Measurements from ENCODE around the gene FARP2. TPM values are rescaled to one million over a fixed set of nuclear protein-coding genes. Genes with fewer than 3 reads are reported as not detected.

FARP2 gene
- total RNA-seq, 1 experiment from 2014 or later: 89.1 TPM

- Histone ChIP-seq H3K27me3 (ENCODE audit: insufficient read depth, low read depth) (no peaks in the 10 kb centered on the region), H3K36me3 (ENCODE audit: low read depth) (no peaks in the 10 kb centered on the region), H3K4me1 (replicated peaks; ENCODE audit: insufficient read depth) (no peaks in the 10 kb centered on the region), H3K79me2 (ENCODE audit: low read depth) (no peaks in the 10 kb centered on the region), H3K27ac (no peak overlapping the region), H4K20me1 (ENCODE audit: insufficient read depth) (no peaks in the 10 kb centered on the region; the same call in 1 of the 2 replicates), H3K4me3 (no peak overlapping the region), H3K9me2 (ENCODE audit: insufficient read depth) (no peaks in the 10 kb centered on the region), H2AFZ (no peak overlapping the region), H3F3A (ENCODE audit: insufficient read depth, low read depth) (no peaks in the 10 kb centered on the region), H3K9me3 (ENCODE audit: insufficient read depth, low read depth) (no peaks in the 10 kb centered on the region), H3K4me2 (no peak overlapping the region)
- DNase-seq: no peak
- no peak for TF ChIP-seq CTCF (conservative IDR thresholded peaks at IDR 0.05)
- TF ChIP-seq EZH2 (IDR thresholded peaks at IDR 0.05; ENCODE audit: low read depth): no peak
- CTCF ChIA-PET: no interaction called here
- no TSS peak for BruUV-seq (replicated peaks)
- POLR2A ChIA-PET (ENCODE audit: unreplicated experiment): no interaction called here
- intact Hi-C loops (cut with micrococcal nuclease; ENCODE audit: unreplicated experiment): no loop called here
These were observed 103.4 kb downstream of the FARP2 start for GRCh38 chr2:241459520-241459919.

DNA sequence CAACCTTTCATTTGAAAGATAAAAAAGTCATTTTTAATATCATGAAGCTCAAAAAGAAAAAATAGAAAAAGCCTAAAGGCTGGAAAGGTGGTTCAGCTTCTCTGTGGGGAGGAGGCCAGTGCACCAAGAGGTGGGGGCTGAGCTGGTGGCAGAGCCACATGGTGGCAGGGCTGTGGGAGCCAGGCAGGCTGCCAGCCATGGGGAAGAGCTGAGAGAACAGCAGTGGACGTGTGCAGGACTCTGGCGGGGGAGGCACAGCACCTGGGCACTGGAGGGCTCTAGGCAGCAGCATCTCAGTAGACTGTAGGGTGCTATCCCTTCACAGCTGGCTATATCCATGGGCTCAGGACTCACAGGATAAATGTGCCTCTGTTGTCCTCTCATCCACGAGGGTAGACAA is 104.5 kb downstream of the FARP2 start:
- POLR2A ChIA-PET (ENCODE audit: unreplicated experiment): no interaction called here
- H4K20me1 ChIP-seq (ENCODE audit: insufficient read depth): no peaks in the 10 kb centered on the region; the same call in 1 of the 2 replicates
- intact Hi-C loops (cut with micrococcal nuclease; ENCODE audit: unreplicated experiment): no loop called here
- no peaks in the 10 kb centered on the region for H3K36me3 ChIP-seq (ENCODE audit: low read depth)
- no peaks in the 10 kb centered on the region for H3K79me2 ChIP-seq (ENCODE audit: low read depth)
- no peak overlapping the region for H3K4me2 ChIP-seq
- DNase-seq: no peak
- TF ChIP-seq EZH2 (IDR thresholded peaks at IDR 0.05; ENCODE audit: low read depth) (no peak), CTCF (conservative IDR thresholded peaks at IDR 0.05) (no peak)
- H3K4me1 ChIP-seq (replicated peaks; ENCODE audit: insufficient read depth): no peaks in the 10 kb centered on the region
- no peaks in the 10 kb centered on the region for H3K9me2 ChIP-seq (ENCODE audit: insufficient read depth)
- no peak overlapping the region for H3K27ac ChIP-seq
- H3K27me3 ChIP-seq (ENCODE audit: insufficient read depth, low read depth): no peaks in the 10 kb centered on the region
- H3K4me3 ChIP-seq: no peak overlapping the region
- CTCF ChIA-PET: no interaction called here
- no TSS peak for BruUV-seq (replicated peaks)
- H2AFZ ChIP-seq: no peak overlapping the region
- no peaks in the 10 kb centered on the region for H3F3A ChIP-seq (ENCODE audit: insufficient read depth, low read depth)
- H3K9me3 ChIP-seq (ENCODE audit: insufficient read depth, low read depth): no peaks in the 10 kb centered on the region

DNA sequence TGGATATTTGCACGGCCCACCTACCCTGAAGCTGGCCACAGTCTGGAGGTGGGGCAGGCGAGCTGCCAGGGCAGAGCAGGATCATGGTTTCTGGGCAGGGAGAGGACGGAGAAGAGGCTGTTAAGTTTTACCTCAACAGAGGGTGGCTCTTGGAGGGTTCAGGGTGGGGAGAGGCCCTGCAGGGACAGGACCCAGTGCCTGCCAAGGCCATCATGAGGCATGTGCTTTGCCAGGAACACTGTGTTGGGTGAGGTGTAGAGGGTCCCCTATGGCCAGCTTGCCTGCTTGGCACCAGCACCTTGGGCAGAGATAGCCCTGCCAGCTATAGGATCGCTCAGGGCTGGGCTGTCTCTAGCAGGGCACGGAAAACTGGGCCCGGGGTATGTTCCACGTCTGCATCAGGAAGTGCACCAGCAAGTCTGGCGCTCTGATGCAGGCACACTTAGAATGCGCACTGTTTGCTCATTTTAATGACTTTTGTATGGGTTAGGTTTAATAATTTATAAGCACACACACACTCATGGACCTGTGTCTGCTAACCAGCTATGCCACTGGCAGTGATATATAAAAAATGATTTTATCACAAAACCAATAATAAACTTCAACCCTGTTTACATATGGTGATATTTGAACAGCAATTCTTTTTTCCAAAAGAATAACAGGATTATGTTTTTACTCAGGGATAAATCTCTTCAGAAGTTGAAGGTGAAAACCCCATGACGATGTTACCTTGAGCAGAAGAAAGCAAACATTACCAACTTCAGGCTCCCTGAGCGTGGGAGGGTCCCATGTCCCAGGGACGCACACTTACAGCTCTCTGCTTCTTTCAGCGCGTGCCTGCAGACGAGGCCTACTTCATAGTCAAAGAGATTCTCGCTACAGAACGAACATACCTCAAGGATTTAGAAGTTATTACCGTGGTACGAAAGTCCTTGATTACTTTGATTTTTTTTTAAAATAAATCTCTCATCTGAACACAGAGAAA is 105.9 kb downstream of the FARP2 start:
- Histone ChIP-seq H4K20me1 (ENCODE audit: insufficient read depth) (no peaks in the 10 kb centered on the region; the same call in 1 of the 2 replicates), H2AFZ (no peak overlapping the region), H3K27ac (no peak overlapping the region), H3K4me2 (no peak overlapping the region), H3K36me3 (ENCODE audit: low read depth) (no peaks in the 10 kb centered on the region), H3K27me3 (ENCODE audit: insufficient read depth, low read depth) (no peaks in the 10 kb centered on the region), H3F3A (ENCODE audit: insufficient read depth, low read depth) (no peaks in the 10 kb centered on the region), H3K9me3 (ENCODE audit: insufficient read depth, low read depth) (no peaks in the 10 kb centered on the region), H3K79me2 (ENCODE audit: low read depth) (no peaks in the 10 kb centered on the region), H3K9me2 (ENCODE audit: insufficient read depth) (no peaks in the 10 kb centered on the region), H3K4me1 (replicated peaks; ENCODE audit: insufficient read depth) (no peaks in the 10 kb centered on the region), H3K4me3 (no peak overlapping the region)
- ChIA-PET POLR2A (ENCODE audit: unreplicated experiment) (interaction anchor here (0.6 kb wide), 1 partner anchor 365 kb away, joined by 4 read pairs; no protein-coding TSS in a partner anchor), CTCF (no interaction called here)
- no TSS peak for BruUV-seq (replicated peaks)
- intact Hi-C loops (cut with micrococcal nuclease; ENCODE audit: unreplicated experiment): no loop called here
- DNase-seq: no peak
- no peak for TF ChIP-seq EZH2 (IDR thresholded peaks at IDR 0.05; ENCODE audit: low read depth)
- no peak for TF ChIP-seq CTCF (conservative IDR thresholded peaks at IDR 0.05)

Measured in PC-9 (cell line).